ENCODE results near the gene DCP1A.

DCP1A gene

DNA sequence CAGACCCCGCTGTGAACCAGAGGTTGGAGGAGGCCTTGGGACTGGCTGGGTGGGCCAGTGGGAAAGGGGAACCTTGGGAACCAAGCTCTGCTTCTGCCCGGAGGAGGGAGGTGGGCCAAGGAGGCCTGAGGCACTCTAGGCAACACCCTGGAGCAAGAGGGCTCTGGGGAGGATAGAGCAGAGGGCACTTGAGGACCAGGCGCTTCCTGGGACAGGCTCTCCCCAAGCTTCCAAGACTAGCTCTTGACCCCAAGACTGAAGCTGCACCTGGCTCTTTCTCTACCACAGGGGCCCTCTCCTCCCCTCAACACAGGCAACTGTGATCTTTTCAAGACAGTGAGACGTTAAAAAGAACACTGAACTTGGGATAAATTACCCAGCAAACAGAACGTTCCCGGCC lies 111.8 kb downstream of the DCP1A start:
- no peak for TF ChIP-seq EZH2 (IDR thresholded peaks at IDR 0.05; ENCODE audit: borderline replicate concordance, low read length)
- TF ChIP-seq, protein P1, sequence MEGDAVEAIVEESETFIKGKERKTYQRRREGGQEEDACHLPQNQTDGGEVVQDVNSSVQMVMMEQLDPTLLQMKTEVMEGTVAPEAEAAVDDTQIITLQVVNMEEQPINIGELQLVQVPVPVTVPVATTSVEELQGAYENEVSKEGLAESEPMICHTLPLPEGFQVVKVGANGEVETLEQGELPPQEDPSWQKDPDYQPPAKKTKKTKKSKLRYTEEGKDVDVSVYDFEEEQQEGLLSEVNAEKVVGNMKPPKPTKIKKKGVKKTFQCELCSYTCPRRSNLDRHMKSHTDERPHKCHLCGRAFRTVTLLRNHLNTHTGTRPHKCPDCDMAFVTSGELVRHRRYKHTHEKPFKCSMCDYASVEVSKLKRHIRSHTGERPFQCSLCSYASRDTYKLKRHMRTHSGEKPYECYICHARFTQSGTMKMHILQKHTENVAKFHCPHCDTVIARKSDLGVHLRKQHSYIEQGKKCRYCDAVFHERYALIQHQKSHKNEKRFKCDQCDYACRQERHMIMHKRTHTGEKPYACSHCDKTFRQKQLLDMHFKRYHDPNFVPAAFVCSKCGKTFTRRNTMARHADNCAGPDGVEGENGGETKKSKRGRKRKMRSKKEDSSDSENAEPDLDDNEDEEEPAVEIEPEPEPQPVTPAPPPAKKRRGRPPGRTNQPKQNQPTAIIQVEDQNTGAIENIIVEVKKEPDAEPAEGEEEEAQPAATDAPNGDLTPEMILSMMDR (IDR thresholded peaks at IDR 0.05; ENCODE audit: low read length), result no peak
- Histone ChIP-seq H3K4me2 (ENCODE audit: low read length) (no peak overlapping the region), H3F3A (ENCODE audit: insufficient read depth, low read length) (no peaks in the 10 kb centered on the region), H3K27ac (ENCODE audit: low read depth, low read length, poor library complexity, severe bottlenecking) (no peak overlapping the region), H3K9me2 (ENCODE audit: low read depth, low read length) (no peaks in the 10 kb centered on the region), H3K27me3 (ENCODE audit: insufficient read depth, low read length) (no peaks in the 10 kb centered on the region), H3K9ac (ENCODE audit: low read length) (no peak overlapping the region), H3K9me3 (ENCODE audit: low read length) (no peaks in the 10 kb centered on the region), H4K20me1 (ENCODE audit: insufficient read depth, low read length) (no peaks in the 10 kb centered on the region), H3K36me3 (ENCODE audit: insufficient read depth, low read length) (peaks cover 93% of the 10 kb centered on the region), H3K4me3 (ENCODE audit: low read depth, low read length, poor library complexity, severe bottlenecking) (no peak overlapping the region), H2AFZ (ENCODE audit: low read length) (no peak overlapping the region), H3K4me1 (ENCODE audit: insufficient read depth, low read length, severe bottlenecking) (no peaks in the 10 kb centered on the region), H3K79me2 (ENCODE audit: insufficient read depth, low read length) (no peaks in the 10 kb centered on the region)

DNA sequence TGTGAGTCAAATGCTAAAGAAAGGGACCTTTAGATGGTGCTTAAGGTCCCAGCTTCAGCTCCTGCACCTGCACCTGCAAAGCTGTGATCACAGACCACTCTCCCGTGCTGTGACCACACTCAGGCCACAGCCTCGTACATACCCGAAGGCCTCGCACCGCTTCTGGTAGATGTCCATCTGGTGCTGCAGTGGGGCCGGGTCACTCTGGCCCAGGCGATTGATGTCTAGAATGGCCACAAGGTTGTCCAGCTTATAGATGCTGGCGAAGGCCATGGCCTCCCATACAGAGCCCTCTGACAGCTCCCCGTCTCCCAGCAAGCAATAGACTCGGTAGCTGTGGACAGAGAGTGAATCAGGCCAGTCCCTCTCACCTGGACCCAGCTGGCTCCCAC lies 112.5 kb downstream of the DCP1A start:
- Histone ChIP-seq H3K79me2 (ENCODE audit: insufficient read depth, low read length) (no peaks in the 10 kb centered on the region), H3K9me3 (ENCODE audit: low read length) (no peaks in the 10 kb centered on the region), H4K20me1 (ENCODE audit: insufficient read depth, low read length) (no peaks in the 10 kb centered on the region), H3K36me3 (ENCODE audit: insufficient read depth, low read length) (peaks cover 93% of the 10 kb centered on the region), H3K4me2 (ENCODE audit: low read length) (no peak overlapping the region), H3F3A (ENCODE audit: insufficient read depth, low read length) (no peaks in the 10 kb centered on the region), H3K4me1 (ENCODE audit: insufficient read depth, low read length, severe bottlenecking) (no peaks in the 10 kb centered on the region), H3K27ac (ENCODE audit: low read depth, low read length, poor library complexity, severe bottlenecking) (no peak overlapping the region), H2AFZ (ENCODE audit: low read length) (no peak overlapping the region), H3K27me3 (ENCODE audit: insufficient read depth, low read length) (no peaks in the 10 kb centered on the region), H3K9ac (ENCODE audit: low read length) (no peak overlapping the region), H3K9me2 (ENCODE audit: low read depth, low read length) (no peaks in the 10 kb centered on the region), H3K4me3 (ENCODE audit: low read depth, low read length, poor library complexity, severe bottlenecking) (no peak overlapping the region)
- TF ChIP-seq, protein P1 (IDR thresholded peaks at IDR 0.05; ENCODE audit: low read length), result no peak
- TF ChIP-seq EZH2 (IDR thresholded peaks at IDR 0.05; ENCODE audit: borderline replicate concordance, low read length), result no peak

DNA sequence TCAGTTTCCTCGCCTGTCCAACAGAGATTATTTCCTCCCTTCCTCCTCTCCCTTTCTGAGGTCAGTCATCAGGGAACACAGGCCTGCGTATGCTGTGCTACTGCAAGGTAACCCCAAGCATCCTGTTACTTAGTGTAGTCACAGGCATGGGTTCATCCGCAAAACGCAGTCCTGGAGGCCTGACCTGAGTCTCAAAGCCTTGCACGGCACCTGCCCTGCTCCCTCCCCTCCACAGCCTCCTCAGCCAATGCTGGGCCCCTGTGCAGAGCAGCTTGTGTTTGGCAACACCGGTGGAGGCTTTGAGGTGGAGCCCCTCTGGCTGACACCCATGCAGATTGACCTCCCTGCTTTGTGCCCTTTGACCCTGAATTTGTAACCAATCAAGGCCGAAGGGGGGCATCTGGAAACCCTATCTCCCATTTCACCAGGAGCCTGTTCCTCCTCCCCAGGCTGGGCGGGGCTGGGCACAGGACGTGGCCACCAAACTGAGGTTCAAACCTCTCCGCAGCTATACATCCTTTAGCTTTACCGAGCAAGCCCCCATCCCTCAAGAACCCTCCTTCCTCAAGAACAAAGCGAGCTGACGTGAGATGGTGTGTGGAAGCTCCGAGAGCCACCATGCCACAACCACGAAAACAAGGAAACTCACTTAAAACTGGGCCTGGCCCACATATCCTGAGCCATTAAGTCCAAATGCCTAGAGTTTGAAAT lies 113.1 kb downstream of the DCP1A start:
- no peak for TF ChIP-seq EZH2 (IDR thresholded peaks at IDR 0.05; ENCODE audit: borderline replicate concordance, low read length)
- TF ChIP-seq, protein P1 (IDR thresholded peaks at IDR 0.05; ENCODE audit: low read length), result no peak
- no peaks in the 10 kb centered on the region for H3K4me1 ChIP-seq (ENCODE audit: insufficient read depth, low read length, severe bottlenecking)
- H3K27ac ChIP-seq (ENCODE audit: low read depth, low read length, poor library complexity, severe bottlenecking), result no peak overlapping the region
- H3K36me3 ChIP-seq (ENCODE audit: insufficient read depth, low read length), result peaks cover 93% of the 10 kb centered on the region
- H3K4me2 ChIP-seq (ENCODE audit: low read length), result no peak overlapping the region
- H3F3A ChIP-seq (ENCODE audit: insufficient read depth, low read length), result no peaks in the 10 kb centered on the region
- H3K4me3 ChIP-seq (ENCODE audit: low read depth, low read length, poor library complexity, severe bottlenecking), result no peak overlapping the region
- H3K9me3 ChIP-seq (ENCODE audit: low read length), result no peaks in the 10 kb centered on the region
- H3K9me2 ChIP-seq (ENCODE audit: low read depth, low read length), result no peaks in the 10 kb centered on the region
- no peak overlapping the region for H2AFZ ChIP-seq (ENCODE audit: low read length)
- no peaks in the 10 kb centered on the region for H3K79me2 ChIP-seq (ENCODE audit: insufficient read depth, low read length)
- no peaks in the 10 kb centered on the region for H4K20me1 ChIP-seq (ENCODE audit: insufficient read depth, low read length)
- H3K9ac ChIP-seq (ENCODE audit: low read length), result no peak overlapping the region
- H3K27me3 ChIP-seq (ENCODE audit: insufficient read depth, low read length), result no peaks in the 10 kb centered on the region

All from OCI-LY1 (cell line).